Liver (tissue), 9 donors: ENCODE data around the gene ZNF438. TPM values are rescaled to one million over a fixed set of nuclear protein-coding genes. Genes with fewer than 3 reads are reported as not detected.
A peak's percentile ranks its signal among the peaks of the same experiment; 100 is the strongest.

Experiments
- DNase-seq: peaks from one replicate; pipeline ENCODE4 v3.0.0-alpha.2; 2017; ENCODE audit warnings: low spot score
- H3K27ac ChIP-seq, 2 donors: one replicate each; pipeline ENCODE4 v1.7.0; 2013; ENCODE audit warnings: inconsistent platforms in 2 of 2, low read length in 2 of 2, control low read depth in 1 of 2, low read depth in 1 of 2, mild to moderate bottlenecking in 1 of 2
- H3K27me3 ChIP-seq, 4 donors: one replicate each; pipeline versions ENCODE4 v1.6.1 to v1.7.0; 2013; ENCODE audit warnings: low read length in 3 of 4, inconsistent platforms in 1 of 4, mild to moderate bottlenecking in 1 of 4, moderate library complexity in 1 of 4; ENCODE audit not compliant: control insufficient read depth in 4 of 4, insufficient read depth in 4 of 4
- H3K36me3 ChIP-seq, 4 donors: one replicate each; pipeline versions ENCODE4 v1.6.1 to v1.7.0; 2013; ENCODE audit warnings: low read length in 3 of 4, mild to moderate bottlenecking in 3 of 4, low read depth in 1 of 4, moderate library complexity in 1 of 4; ENCODE audit not compliant: control insufficient read depth in 4 of 4, insufficient read depth in 3 of 4
- H3K4me1 ChIP-seq, 4 donors: one replicate each; pipeline versions ENCODE4 v1.6.1 to v1.7.0; 2013; ENCODE audit warnings: low read length in 3 of 4, mild to moderate bottlenecking in 3 of 4, moderate library complexity in 1 of 4; ENCODE audit not compliant: control insufficient read depth in 4 of 4, insufficient read depth in 4 of 4
- H3K4me3 ChIP-seq, 3 donors: one replicate each; pipeline versions ENCODE4 v1.6.1 to v1.7.0; 2013; ENCODE audit warnings: low read length in 3 of 3, control low read depth in 1 of 3, low read depth in 1 of 3, mild to moderate bottlenecking in 1 of 3
- H3K9ac ChIP-seq, 2 donors: one replicate each; pipeline ENCODE4 v1.7.0; 2013; ENCODE audit warnings: low read length in 2 of 2, mild to moderate bottlenecking in 2 of 2, moderate library complexity in 2 of 2, control low read depth in 1 of 2, low read depth in 1 of 2
- H3K9me3 ChIP-seq, 4 donors: one replicate each; pipeline versions ENCODE4 v1.6.1 to v1.7.0; 2013; ENCODE audit warnings: low read length in 3 of 4; ENCODE audit not compliant: control insufficient read depth in 4 of 4
- EGR1 ChIP-seq, 2 donors: IDR thresholded peaks; 2 replicates each; pipeline ENCODE4 v1.6.1; 2016 to 2018; ENCODE audit warnings: antibody characterized with exemption in 2 of 2, low read depth in 2 of 2
- FOXA1 ChIP-seq: IDR thresholded peaks from 2 replicates; pipeline ENCODE4 v1.6.1; 2016; ENCODE audit warnings: antibody characterized with exemption
- FOXA2 ChIP-seq: IDR thresholded peaks from 2 replicates; pipeline ENCODE4 v1.6.1; 2016; ENCODE audit warnings: antibody characterized with exemption
- GABPA ChIP-seq, 2 donors: IDR thresholded peaks in 1 of 2; conservative IDR thresholded peaks in 1 of 2; 2 replicates each; pipeline ENCODE4 v1.6.1; 2016; ENCODE audit warnings: antibody characterized with exemption in 2 of 2, mild to moderate bottlenecking in 1 of 2, moderate library complexity in 1 of 2
- HNF4A ChIP-seq, 2 donors: conservative IDR thresholded peaks; 2 replicates each; pipeline ENCODE4 v1.6.1; 2016; ENCODE audit warnings: antibody characterized with exemption in 2 of 2, mild to moderate bottlenecking in 2 of 2
- HNF4G ChIP-seq: IDR thresholded peaks from 2 replicates; pipeline ENCODE4 v1.6.1; 2016; ENCODE audit warnings: antibody characterized with exemption
- JUND ChIP-seq, 2 donors: IDR thresholded peaks; 2 replicates each; pipeline ENCODE4 v1.6.1; 2016; ENCODE audit warnings: antibody characterized with exemption in 2 of 2
- NR2F2 ChIP-seq: IDR thresholded peaks from 2 replicates; pipeline ENCODE4 v1.6.1; 2016; ENCODE audit warnings: antibody characterized with exemption
- RAD21 ChIP-seq, 2 donors: IDR thresholded peaks; 2 replicates each; pipeline ENCODE4 v1.6.1; 2016; ENCODE audit warnings: antibody characterized with exemption in 2 of 2, mild to moderate bottlenecking in 2 of 2
- RXRA ChIP-seq, 2 donors: IDR thresholded peaks; 2 replicates each; pipeline ENCODE4 v1.6.1; 2017 to 2018; ENCODE audit warnings: antibody characterized with exemption in 2 of 2, mild to moderate bottlenecking in 1 of 2
- SP1 ChIP-seq: IDR thresholded peaks from 2 replicates; pipeline ENCODE4 v1.6.1; 2018; ENCODE audit warnings: antibody characterized with exemption, mild to moderate bottlenecking
- TAF1 ChIP-seq: conservative IDR thresholded peaks from 2 replicates; pipeline ENCODE4 v1.6.1; 2016; ENCODE audit warnings: antibody characterized with exemption, mild to moderate bottlenecking
- YY1 ChIP-seq: IDR thresholded peaks from 2 replicates; pipeline ENCODE4 v1.6.1; 2016; ENCODE audit warnings: antibody characterized with exemption, mild to moderate bottlenecking
- WGBS: extraction: QIAGEN DNeasy Blood & Tissue Kit; methylation state at CpG from one replicate; pipeline ENCODE4 v1.1.7; 2013; 5-methylcytosine and 5-hydroxymethylcytosine counted together
- polyA plus RNA-seq, 2 donors: library from polyadenylated mRNA; stranded (reverse) in 1 of 2; unstranded in 1 of 2; fragments of 200-250 nt in 1 of 2; fragments of >200 nt in 1 of 2; fragmentation: Nextera tagmentation in 1 of 2; extraction: Ambion mirVana in 1 of 2; gene quantifications; one replicate each; pipeline versions ENCODE4 v1.2.1 to v1.2.3, GENCODE V29; 2013 to 2015
- total RNA-seq, 2 donors: library from RNA; depleted of rRNA; stranded (reverse); fragments of >200 nt; gene quantifications; one replicate each; pipeline ENCODE4 v1.2.3, GENCODE V29; 2014
- TF ChIP-seq, protein P1 (sequence below): IDR thresholded peaks from 2 replicates; pipeline ENCODE4 v1.6.1; 2016; ENCODE audit warnings: antibody characterized with exemption
- TF ChIP-seq, protein P2 (sequence below): fragments of 150-350 bp; IDR thresholded peaks from 2 replicates; pipeline ENCODE4 v1.5.1; 2017; ENCODE audit warnings: improper control_type of control experiment, low read depth, low read length; ENCODE audit not compliant: missing input control
- TF ChIP-seq, protein P3 (sequence below): IDR thresholded peaks from 2 replicates; pipeline ENCODE4 v1.6.1; 2016; ENCODE audit warnings: antibody characterized with exemption
- donor health status: healthy.
- donor health status: healthy.
- donor health status: healthy.
- donor health status: healthy.
- donor health status: healthy.

The ZNF438 gene
- total and polyA plus RNA-seq, 4 donors = 1.9 to 2.9 (median 2.2) TPM

DNA sequence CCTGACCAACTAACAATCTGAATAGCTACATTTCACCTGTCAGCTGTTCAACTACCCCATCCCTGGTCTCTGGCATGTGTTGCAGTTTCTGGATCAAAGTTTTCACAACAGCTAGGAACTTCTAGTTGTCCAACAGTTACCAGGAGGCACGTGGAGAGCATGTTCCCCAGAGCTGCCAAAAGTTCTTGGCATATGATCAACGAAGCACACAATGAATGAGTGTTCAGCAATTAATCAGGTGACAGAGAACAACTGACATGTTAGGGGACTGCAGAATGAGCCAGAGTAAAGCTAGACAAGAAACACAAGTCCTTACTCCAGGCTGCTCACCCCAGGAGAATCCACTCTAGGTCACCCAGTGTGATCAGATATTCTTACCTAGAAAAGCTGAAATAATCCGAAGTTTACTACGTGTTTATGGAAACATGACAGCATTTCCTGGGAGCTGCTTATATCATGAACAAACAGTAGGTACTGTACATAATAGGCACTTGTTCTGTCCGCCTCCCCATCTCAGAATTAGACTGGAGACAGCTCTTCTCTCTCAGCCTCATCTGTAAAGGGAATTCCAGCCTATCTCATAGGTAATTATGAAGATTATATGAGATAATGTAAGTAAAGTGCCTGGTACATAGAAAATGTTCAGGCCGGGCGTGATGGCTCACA, 50.6 kb downstream of the ZNF438 start (continued):
- TF ChIP-seq SP1 = peak; percentile 53
- TF ChIP-seq, protein P1, sequence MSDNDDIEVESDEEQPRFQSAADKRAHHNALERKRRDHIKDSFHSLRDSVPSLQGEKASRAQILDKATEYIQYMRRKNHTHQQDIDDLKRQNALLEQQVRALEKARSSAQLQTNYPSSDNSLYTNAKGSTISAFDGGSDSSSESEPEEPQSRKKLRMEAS = peak; percentile 96
- peak; percentile 40 for TF ChIP-seq FOXA2
- peak; percentile 53 to 55 for TF ChIP-seq RAD21 (IDR thresholded peaks at IDR 0.05)
- TF ChIP-seq JUND (IDR thresholded peaks at IDR 0.05) = peak; percentile 66 to 75
- no peak for TF ChIP-seq HNF4G
- TF ChIP-seq, protein P2, sequence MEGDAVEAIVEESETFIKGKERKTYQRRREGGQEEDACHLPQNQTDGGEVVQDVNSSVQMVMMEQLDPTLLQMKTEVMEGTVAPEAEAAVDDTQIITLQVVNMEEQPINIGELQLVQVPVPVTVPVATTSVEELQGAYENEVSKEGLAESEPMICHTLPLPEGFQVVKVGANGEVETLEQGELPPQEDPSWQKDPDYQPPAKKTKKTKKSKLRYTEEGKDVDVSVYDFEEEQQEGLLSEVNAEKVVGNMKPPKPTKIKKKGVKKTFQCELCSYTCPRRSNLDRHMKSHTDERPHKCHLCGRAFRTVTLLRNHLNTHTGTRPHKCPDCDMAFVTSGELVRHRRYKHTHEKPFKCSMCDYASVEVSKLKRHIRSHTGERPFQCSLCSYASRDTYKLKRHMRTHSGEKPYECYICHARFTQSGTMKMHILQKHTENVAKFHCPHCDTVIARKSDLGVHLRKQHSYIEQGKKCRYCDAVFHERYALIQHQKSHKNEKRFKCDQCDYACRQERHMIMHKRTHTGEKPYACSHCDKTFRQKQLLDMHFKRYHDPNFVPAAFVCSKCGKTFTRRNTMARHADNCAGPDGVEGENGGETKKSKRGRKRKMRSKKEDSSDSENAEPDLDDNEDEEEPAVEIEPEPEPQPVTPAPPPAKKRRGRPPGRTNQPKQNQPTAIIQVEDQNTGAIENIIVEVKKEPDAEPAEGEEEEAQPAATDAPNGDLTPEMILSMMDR = no peak
- TF ChIP-seq YY1 = peak; percentile 59
- TF ChIP-seq EGR1 (IDR thresholded peaks at IDR 0.05; ENCODE audit: low read depth in 2 of 2) = peak in 1 of 2 donors; percentile 7

DNA sequence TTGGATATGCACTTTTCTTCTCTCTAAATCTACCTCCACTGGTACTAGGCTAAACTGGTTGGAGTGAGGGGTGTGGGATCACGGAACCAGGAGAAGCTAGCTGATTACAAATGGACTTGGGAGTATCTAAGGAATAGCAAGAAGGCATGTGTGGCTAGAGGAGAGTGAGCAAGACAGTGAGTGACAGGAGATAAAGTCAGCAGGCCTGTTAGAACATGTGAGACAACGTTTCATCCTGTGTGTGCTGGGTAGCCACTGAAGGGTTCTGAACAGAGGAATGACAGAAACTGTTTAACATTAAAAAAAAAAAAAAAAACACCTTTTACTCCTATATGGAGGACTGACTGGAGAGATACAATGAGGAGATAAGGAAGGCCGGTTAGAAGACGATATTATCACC, 51.7 kb downstream of the ZNF438 start:
- H3K27me3 ChIP-seq = no peaks in the 10 kb centered on the region
- WGBS = 98% methylated on average over 4 of the region's 4 CpGs
- H3K27ac ChIP-seq = no peak overlapping the region
- no peak overlapping the region for H3K9ac ChIP-seq
- DNase-seq = no peak
- H3K4me1 ChIP-seq = peaks cover 0 to 9% (median 6%) of the 10 kb centered on the region in 4 donors
- peaks cover 0 to 2% (median 0%) of the 10 kb centered on the region in 4 donors for H3K36me3 ChIP-seq
- TF ChIP-seq, protein P1 = no peak
- TF ChIP-seq TAF1 = no peak
- TF ChIP-seq RXRA (IDR thresholded peaks at IDR 0.05) = no peak
- no peak for TF ChIP-seq FOXA1
- TF ChIP-seq GABPA (IDR thresholded peaks at IDR 0.05 in 1 of 2, conservative IDR thresholded peaks at IDR 0.05 in 1 of 2) = no peak
- TF ChIP-seq HNF4A (conservative IDR thresholded peaks at IDR 0.05) = no peak
- no peak for TF ChIP-seq YY1
- TF ChIP-seq, protein P3, sequence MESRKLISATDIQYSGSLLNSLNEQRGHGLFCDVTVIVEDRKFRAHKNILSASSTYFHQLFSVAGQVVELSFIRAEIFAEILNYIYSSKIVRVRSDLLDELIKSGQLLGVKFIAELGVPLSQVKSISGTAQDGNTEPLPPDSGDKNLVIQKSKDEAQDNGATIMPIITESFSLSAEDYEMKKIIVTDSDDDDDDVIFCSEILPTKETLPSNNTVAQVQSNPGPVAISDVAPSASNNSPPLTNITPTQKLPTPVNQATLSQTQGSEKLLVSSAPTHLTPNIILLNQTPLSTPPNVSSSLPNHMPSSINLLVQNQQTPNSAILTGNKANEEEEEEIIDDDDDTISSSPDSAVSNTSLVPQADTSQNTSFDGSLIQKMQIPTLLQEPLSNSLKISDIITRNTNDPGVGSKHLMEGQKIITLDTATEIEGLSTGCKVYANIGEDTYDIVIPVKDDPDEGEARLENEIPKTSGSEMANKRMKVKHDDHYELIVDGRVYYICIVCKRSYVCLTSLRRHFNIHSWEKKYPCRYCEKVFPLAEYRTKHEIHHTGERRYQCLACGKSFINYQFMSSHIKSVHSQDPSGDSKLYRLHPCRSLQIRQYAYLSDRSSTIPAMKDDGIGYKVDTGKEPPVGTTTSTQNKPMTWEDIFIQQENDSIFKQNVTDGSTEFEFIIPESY = no peak
- TF ChIP-seq, protein P2 = no peak
- no peak for TF ChIP-seq NR2F2
- TF ChIP-seq RAD21 (IDR thresholded peaks at IDR 0.05) = no peak
- TF ChIP-seq SP1 = no peak
- TF ChIP-seq FOXA2 = no peak
- H3K4me3 ChIP-seq = no peak overlapping the region
- no peaks in the 10 kb centered on the region for H3K9me3 ChIP-seq
